ENCODE results near the gene C6orf163.

GRCh38 chr6:87395431-87395830 lies 50.8 kb downstream of the C6orf163 start:
- TF ChIP-seq, protein P1, sequence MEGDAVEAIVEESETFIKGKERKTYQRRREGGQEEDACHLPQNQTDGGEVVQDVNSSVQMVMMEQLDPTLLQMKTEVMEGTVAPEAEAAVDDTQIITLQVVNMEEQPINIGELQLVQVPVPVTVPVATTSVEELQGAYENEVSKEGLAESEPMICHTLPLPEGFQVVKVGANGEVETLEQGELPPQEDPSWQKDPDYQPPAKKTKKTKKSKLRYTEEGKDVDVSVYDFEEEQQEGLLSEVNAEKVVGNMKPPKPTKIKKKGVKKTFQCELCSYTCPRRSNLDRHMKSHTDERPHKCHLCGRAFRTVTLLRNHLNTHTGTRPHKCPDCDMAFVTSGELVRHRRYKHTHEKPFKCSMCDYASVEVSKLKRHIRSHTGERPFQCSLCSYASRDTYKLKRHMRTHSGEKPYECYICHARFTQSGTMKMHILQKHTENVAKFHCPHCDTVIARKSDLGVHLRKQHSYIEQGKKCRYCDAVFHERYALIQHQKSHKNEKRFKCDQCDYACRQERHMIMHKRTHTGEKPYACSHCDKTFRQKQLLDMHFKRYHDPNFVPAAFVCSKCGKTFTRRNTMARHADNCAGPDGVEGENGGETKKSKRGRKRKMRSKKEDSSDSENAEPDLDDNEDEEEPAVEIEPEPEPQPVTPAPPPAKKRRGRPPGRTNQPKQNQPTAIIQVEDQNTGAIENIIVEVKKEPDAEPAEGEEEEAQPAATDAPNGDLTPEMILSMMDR (IDR thresholded peaks at IDR 0.05 in 2 of 3, conservative IDR thresholded peaks at IDR 0.05 in 1 of 3; ENCODE audit: control insufficient read depth in 2 of 3, extremely low read depth in 1 of 3, insufficient read depth in 1 of 3, low read depth in 3 of 3, low read length in 3 of 3) = no peak
- TF ChIP-seq POLR2AphosphoS5 (IDR thresholded peaks at IDR 0.05; ENCODE audit: low read length) (no peak), BRCA1 (IDR thresholded peaks at IDR 0.05; ENCODE audit: low read depth, low read length) (no peak), MAX (IDR thresholded peaks at IDR 0.05; ENCODE audit: low read depth, low read length) (no peak), FOXM1 (IDR thresholded peaks at IDR 0.05; ENCODE audit: low read depth, low read length) (no peak)
- TF ChIP-seq, protein P2, sequence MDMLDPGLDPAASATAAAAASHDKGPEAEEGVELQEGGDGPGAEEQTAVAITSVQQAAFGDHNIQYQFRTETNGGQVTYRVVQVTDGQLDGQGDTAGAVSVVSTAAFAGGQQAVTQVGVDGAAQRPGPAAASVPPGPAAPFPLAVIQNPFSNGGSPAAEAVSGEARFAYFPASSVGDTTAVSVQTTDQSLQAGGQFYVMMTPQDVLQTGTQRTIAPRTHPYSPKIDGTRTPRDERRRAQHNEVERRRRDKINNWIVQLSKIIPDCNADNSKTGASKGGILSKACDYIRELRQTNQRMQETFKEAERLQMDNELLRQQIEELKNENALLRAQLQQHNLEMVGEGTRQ (IDR thresholded peaks at IDR 0.05; ENCODE audit: borderline replicate concordance, low read depth, low read length) = no peak
